Ishikawa (cell line): ENCODE data around the gene BCL7B.

Experiments
- CEBPB ChIP-seq: IDR thresholded peaks from 2 replicates; pipeline ENCODE4 v1.6.1; 2012
- EP300 ChIP-seq: IDR thresholded peaks from 2 replicates; pipeline ENCODE4 v1.6.1; 2012; ENCODE audit warnings: borderline replicate concordance
- REST ChIP-seq: IDR thresholded peaks from 2 replicates; pipeline ENCODE4 v1.6.1; 2012; ENCODE audit warnings: low read depth, mild to moderate bottlenecking
- YY1 ChIP-seq: IDR thresholded peaks from 2 replicates; pipeline ENCODE4 v1.6.1; 2012; ENCODE audit warnings: low read depth

GRCh38 chr7:73599916-73600315, 42.4 kb upstream of the BCL7B start:
- no peak for TF ChIP-seq YY1
- no peak for TF ChIP-seq CEBPB
- TF ChIP-seq EP300, result no peak
- no peak for TF ChIP-seq REST
